BLaER1 (cell line): ENCODE data around the gene MIA2.
"Not testable (repeated sequence)": the region's sequence is repeated elsewhere in the genome, so short reads cannot be mapped to it uniquely, and the experiment has no call there.

Experiments used
- H3K27ac ChIP-seq: shearing (Covaris generic); formaldehyde crosslinking; 2 replicates; pipeline ENCODE4 v1.8.1; 2022
- H3K27me3 ChIP-seq: shearing (Covaris generic); formaldehyde crosslinking; 2 replicates; pipeline ENCODE4 v1.8.1; 2022
- H3K36me3 ChIP-seq: shearing (Covaris generic); formaldehyde crosslinking; 2 replicates; pipeline ENCODE4 v1.8.1; 2022
- H3K4me1 ChIP-seq: shearing (Covaris generic); formaldehyde crosslinking; 2 replicates; pipeline ENCODE4 v1.8.1; 2022
- H3K4me2 ChIP-seq: shearing (Covaris generic); formaldehyde crosslinking; 2 replicates; pipeline ENCODE4 v1.8.1; 2022
- H3K4me3 ChIP-seq: shearing (Covaris generic); formaldehyde crosslinking; 2 replicates; pipeline ENCODE4 v1.8.1; 2022
- H3K9ac ChIP-seq: shearing (Covaris generic); formaldehyde crosslinking; 2 replicates; pipeline ENCODE4 v1.8.1; 2022
- H3K9me3 ChIP-seq: shearing (Covaris generic); formaldehyde crosslinking; 2 replicates; pipeline ENCODE4 v1.8.1; 2022
- H4K20me1 ChIP-seq: shearing (Covaris generic); formaldehyde crosslinking; 2 replicates; pipeline ENCODE4 v1.8.1; 2022
- Cebpa-rat ChIP-seq: shearing (Covaris generic); IDR thresholded peaks from 2 replicates; pipeline ENCODE4 v1.8.1; 2022

Gene MIA2

GRCh38 chr14:39212034-39212433 lies 21.7 kb upstream of the MIA2 start:
- Histone ChIP-seq H3K9ac (no peak overlapping the region), H3K4me2 (no peak overlapping the region), H3K27me3 (no peaks in the 10 kb centered on the region), H3K4me3 (no peak overlapping the region), H3K4me1 (no peaks in the 10 kb centered on the region), H3K9me3 (no peaks in the 10 kb centered on the region), H3K36me3 (no peaks in the 10 kb centered on the region), H4K20me1 (no peaks in the 10 kb centered on the region), H3K27ac (no peak overlapping the region)
- no peak for TF ChIP-seq Cebpa-rat

- TF ChIP-seq Cebpa-rat, result no peak
- H3K4me2 ChIP-seq, result no peak overlapping the region
- no peaks in the 10 kb centered on the region for H4K20me1 ChIP-seq
- H3K27ac ChIP-seq, result no peak overlapping the region
- no peaks in the 10 kb centered on the region for H3K9me3 ChIP-seq
- no peak overlapping the region for H3K9ac ChIP-seq
- H3K36me3 ChIP-seq, result no peaks in the 10 kb centered on the region
- no peaks in the 10 kb centered on the region for H3K4me1 ChIP-seq
- H3K4me3 ChIP-seq, result no peak overlapping the region
- H3K27me3 ChIP-seq, result no peaks in the 10 kb centered on the region
These were observed 21.0 kb upstream of the MIA2 start for GRCh38 chr14:39212693-39213092.

GRCh38 chr14:39217214-39217879 lies 16.4 kb upstream of the MIA2 start:
- H3K36me3 ChIP-seq, result no peaks in the 10 kb centered on the region
- H4K20me1 ChIP-seq, result no peaks in the 10 kb centered on the region
- no peak overlapping the region for H3K4me2 ChIP-seq
- TF ChIP-seq Cebpa-rat, result no peak
- no peak overlapping the region for H3K9ac ChIP-seq
- no peak overlapping the region for H3K4me3 ChIP-seq
- H3K27me3 ChIP-seq, result no peaks in the 10 kb centered on the region
- no peaks in the 10 kb centered on the region for H3K9me3 ChIP-seq
- no peak overlapping the region for H3K27ac ChIP-seq
- peaks cover 9% of the 10 kb centered on the region for H3K4me1 ChIP-seq

- Histone ChIP-seq H3K27me3 (no peaks in the 10 kb centered on the region), H3K9me3 (no peaks in the 10 kb centered on the region), H3K4me2 (peak overlapping the region; percentile 34; the same call in 1 of the 2 replicates), H3K27ac (no peak overlapping the region), H4K20me1 (no peaks in the 10 kb centered on the region), H3K36me3 (no peaks in the 10 kb centered on the region), H3K9ac (no peak overlapping the region), H3K4me1 (peaks cover 9% of the 10 kb centered on the region), H3K4me3 (no peak overlapping the region)
- TF ChIP-seq Cebpa-rat, result no peak
These were observed 15.4 kb upstream of the MIA2 start for GRCh38 chr14:39218171-39218769.

- H3K4me1 ChIP-seq, result peaks cover 9% of the 10 kb centered on the region
- no peak overlapping the region for H3K9ac ChIP-seq
- no peaks in the 10 kb centered on the region for H3K27me3 ChIP-seq
- no peaks in the 10 kb centered on the region for H3K9me3 ChIP-seq
- H3K27ac ChIP-seq, result no peak overlapping the region
- no peak for TF ChIP-seq Cebpa-rat
- peak overlapping the region; percentile 34 for H3K4me2 ChIP-seq
- no peaks in the 10 kb centered on the region for H3K36me3 ChIP-seq
- H3K4me3 ChIP-seq, result no peak overlapping the region
- no peaks in the 10 kb centered on the region for H4K20me1 ChIP-seq
These were observed 14.6 kb upstream of the MIA2 start for GRCh38 chr14:39219075-39219499.

GRCh38 chr14:39220473-39220872 lies 13.2 kb upstream of the MIA2 start:
- H3K4me2 ChIP-seq, result not testable (repeated sequence)

GRCh38 chr14:39228044-39228443 lies 5.7 kb upstream of the MIA2 start:
- no peaks in the 10 kb centered on the region for H3K9me3 ChIP-seq
- H3K27ac ChIP-seq, result no peak overlapping the region
- H3K4me1 ChIP-seq, result peaks cover 8% of the 10 kb centered on the region
- no peak for TF ChIP-seq Cebpa-rat
- H3K4me3 ChIP-seq, result no peak overlapping the region
- no peaks in the 10 kb centered on the region for H3K36me3 ChIP-seq
- no peaks in the 10 kb centered on the region for H4K20me1 ChIP-seq
- no peak overlapping the region for H3K9ac ChIP-seq
- no peaks in the 10 kb centered on the region for H3K27me3 ChIP-seq
- H3K4me2 ChIP-seq, result no peak overlapping the region

More at GRCh38 chr14:39220473-39220872, 13.2 kb upstream of the MIA2 start:
- not testable (repeated sequence) for H3K9ac ChIP-seq, H4K20me1 ChIP-seq, H3K36me3 ChIP-seq, H3K4me3 ChIP-seq, H3K9me3 ChIP-seq, H3K27me3 ChIP-seq, H3K27ac ChIP-seq, H3K4me1 ChIP-seq

- TF ChIP-seq Cebpa-rat, result no peak
- Histone ChIP-seq H4K20me1 (no peaks in the 10 kb centered on the region), H3K9ac (no peak overlapping the region), H3K4me1 (peaks cover 11% of the 10 kb centered on the region), H3K9me3 (no peaks in the 10 kb centered on the region), H3K36me3 (no peaks in the 10 kb centered on the region), H3K27ac (no peak overlapping the region), H3K27me3 (no peaks in the 10 kb centered on the region), H3K4me2 (no peak overlapping the region), H3K4me3 (no peak overlapping the region)
These were observed 5.0 kb upstream of the MIA2 start for GRCh38 chr14:39228509-39229221.

GRCh38 chr14:39229222-39229543 lies 4.5 kb upstream of the MIA2 start:
- Histone ChIP-seq H3K36me3 (no peaks in the 10 kb centered on the region), H3K27me3 (no peaks in the 10 kb centered on the region), H4K20me1 (no peaks in the 10 kb centered on the region), H3K4me3 (no peak overlapping the region), H3K4me2 (no peak overlapping the region), H3K4me1 (peaks cover 11% of the 10 kb centered on the region), H3K9me3 (no peaks in the 10 kb centered on the region), H3K27ac (no peak overlapping the region), H3K9ac (no peak overlapping the region)
- no peak for TF ChIP-seq Cebpa-rat

GRCh38 chr14:39229601-39230110 lies 4.1 kb upstream of the MIA2 start:
- H3K27ac ChIP-seq, result no peak overlapping the region
- no peak overlapping the region for H3K4me2 ChIP-seq
- H3K4me1 ChIP-seq, result peaks cover 11% of the 10 kb centered on the region
- H3K9ac ChIP-seq, result no peak overlapping the region
- no peak for TF ChIP-seq Cebpa-rat
- no peaks in the 10 kb centered on the region for H3K27me3 ChIP-seq
- no peaks in the 10 kb centered on the region for H4K20me1 ChIP-seq
- H3K36me3 ChIP-seq, result no peaks in the 10 kb centered on the region
- no peaks in the 10 kb centered on the region for H3K9me3 ChIP-seq
- no peak overlapping the region for H3K4me3 ChIP-seq
